HepG2 (cell line): ENCODE data around the gene SNF8. TPM values are rescaled to one million over a fixed set of nuclear protein-coding genes. Genes with fewer than 3 reads are reported as not detected.

Experiments used
- ATF7-NPFF ChIP-seq: sonication (generic); formaldehyde crosslinking; IDR thresholded peaks from 2 replicates; pipeline ENCODE4 v1.8.1; 2023; ENCODE audit warnings: mild to moderate bottlenecking, low read depth, missing genetic modification reagents, moderate library complexity
- GATAD2A ChIP-seq: IDR thresholded peaks from 2 replicates; pipeline ENCODE4 v1.6.1; 2016
- HES4 ChIP-seq: sonication (generic); formaldehyde crosslinking; IDR thresholded peaks from 2 replicates; pipeline ENCODE4 v1.9.0; 2021; ENCODE audit warnings: mild to moderate bottlenecking, missing genetic modification reagents, borderline replicate concordance
- HNRNPLL ChIP-seq: fragments of 200-400 bp; formaldehyde crosslinking; IDR thresholded peaks from 2 replicates; pipeline ENCODE4 v1.6.1; 2017; ENCODE audit warnings: mild to moderate bottlenecking, low read depth, low read length; ENCODE audit not compliant: poor library complexity, severe bottlenecking
- KLF13 ChIP-seq: sonication (generic); formaldehyde crosslinking; IDR thresholded peaks from 2 replicates; pipeline ENCODE4 v1.4.0; 2020; ENCODE audit warnings: mild to moderate bottlenecking, missing genetic modification reagents
- MYNN ChIP-seq: sonication (generic); formaldehyde crosslinking; IDR thresholded peaks from 2 replicates; pipeline ENCODE4 v1.4.0; 2020; ENCODE audit warnings: mild to moderate bottlenecking, low read depth, missing genetic modification reagents
- NKX3-1 ChIP-seq: sonication (generic); formaldehyde crosslinking; IDR thresholded peaks from 2 replicates; pipeline ENCODE4 v1.5.0; 2020; ENCODE audit warnings: missing genetic modification reagents
- PRDM15 ChIP-seq: sonication (generic); formaldehyde crosslinking; IDR thresholded peaks from 2 replicates; pipeline ENCODE4 v1.4.0; 2020; ENCODE audit warnings: missing genetic modification reagents
- SOX13 ChIP-seq, 3 experiments: fragments of 450-650 bp in 1 of 3; sonication (generic) in 1 of 3; formaldehyde crosslinking in 1 of 3; IDR thresholded peaks in 2 of 3; conservative IDR thresholded peaks in 1 of 3; 2 replicates each; pipeline versions ENCODE4 v1.5.0 to v1.6.1; 2016 to 2020; ENCODE audit warnings: antibody characterized with exemption in 1 of 3, mild to moderate bottlenecking in 1 of 3, missing compliant biosample characterization in 1 of 3, missing genetic modification reagents in 1 of 3, moderate library complexity in 1 of 3
- SYNCRIP ChIP-seq: fragments of 200-400 bp; formaldehyde crosslinking; IDR thresholded peaks from 2 replicates; pipeline ENCODE4 v1.6.1; 2018; ENCODE audit warnings: mild to moderate bottlenecking, low read depth, low read length; ENCODE audit not compliant: insufficient read depth
- TAF15 ChIP-seq: fragments of 200-400 bp; formaldehyde crosslinking; IDR thresholded peaks from one replicate; pipeline ENCODE4 v1.6.1; 2018; ENCODE audit warnings: mild to moderate bottlenecking, low read depth, low read length; ENCODE audit not compliant: poor library complexity, severe bottlenecking
- TIGD3 ChIP-seq: sonication (generic); formaldehyde crosslinking; IDR thresholded peaks from 2 replicates; pipeline ENCODE4 v1.5.1; 2020; ENCODE audit warnings: mild to moderate bottlenecking, missing genetic modification reagents, borderline replicate concordance
- ZBTB42 ChIP-seq: sonication (generic); formaldehyde crosslinking; IDR thresholded peaks from 2 replicates; pipeline ENCODE4 v1.5.0; 2020; ENCODE audit warnings: mild to moderate bottlenecking, missing genetic modification reagents
- ZC3H4 ChIP-seq: sonication (generic); formaldehyde crosslinking; IDR thresholded peaks from 2 replicates; pipeline ENCODE4 v1.4.0; 2020; ENCODE audit warnings: missing genetic modification reagents, borderline replicate concordance
- ZNF232 ChIP-seq: sonication (generic); formaldehyde crosslinking; IDR thresholded peaks from 2 replicates; pipeline ENCODE4 v1.4.0; 2020; ENCODE audit warnings: missing genetic modification reagents, borderline replicate concordance
- ZNF331 ChIP-seq: sonication (generic); formaldehyde crosslinking; IDR thresholded peaks from 2 replicates; pipeline ENCODE4 v1.4.0; 2020; ENCODE audit warnings: missing genetic modification reagents
- ZNF703 ChIP-seq: sonication (generic); formaldehyde crosslinking; IDR thresholded peaks from 2 replicates; pipeline ENCODE4 v1.5.1; 2020; ENCODE audit warnings: missing genetic modification reagents, mild to moderate bottlenecking, moderate library complexity, borderline replicate concordance
- ZNF773 ChIP-seq: sonication (generic); formaldehyde crosslinking; IDR thresholded peaks from 2 replicates; pipeline ENCODE4 v1.4.0; 2020; ENCODE audit warnings: missing genetic modification reagents, borderline replicate concordance
- polyA plus RNA-seq, 8 experiments: library from polyadenylated mRNA; depleted of rRNA in 3 of 8; stranded (reverse) in 7 of 8; unstranded in 1 of 8; fragments of >200 nt; fragmentation: Illumina TruSeq in 4 of 8; extraction: Trizol in 4 of 8; gene quantifications; 2 replicates each; pipeline versions ENCODE4 v1.2.1 to v1.2.3, GENCODE V29; 2011 to 2016; ENCODE audit warnings: low read depth in 4 of 8, missing spikeins in 1 of 8, mixed read lengths in 1 of 8; ENCODE audit not compliant: insufficient read depth in 1 of 8
- total RNA-seq, 5 experiments: library from RNA; depleted of rRNA; stranded (reverse); fragments of >200 nt; fragmentation: Illumina TruSeq; extraction: Trizol; gene quantifications; 2 replicates each; pipeline ENCODE4 v1.2.3, GENCODE V29; 2016; ENCODE audit warnings: low read depth in 1 of 5
- TF ChIP-seq, protein P1 (sequence below): sonication (generic); formaldehyde crosslinking; IDR thresholded peaks from 2 replicates; pipeline ENCODE4 v1.5.0; 2020; ENCODE audit warnings: missing genetic modification reagents

SNF8 gene
- total and polyA plus RNA-seq, 2 of the 13 experiments (the other 11 are each of a cell fraction or from before 2014, with no cell fraction given) = 114 to 153 TPM

DNA sequence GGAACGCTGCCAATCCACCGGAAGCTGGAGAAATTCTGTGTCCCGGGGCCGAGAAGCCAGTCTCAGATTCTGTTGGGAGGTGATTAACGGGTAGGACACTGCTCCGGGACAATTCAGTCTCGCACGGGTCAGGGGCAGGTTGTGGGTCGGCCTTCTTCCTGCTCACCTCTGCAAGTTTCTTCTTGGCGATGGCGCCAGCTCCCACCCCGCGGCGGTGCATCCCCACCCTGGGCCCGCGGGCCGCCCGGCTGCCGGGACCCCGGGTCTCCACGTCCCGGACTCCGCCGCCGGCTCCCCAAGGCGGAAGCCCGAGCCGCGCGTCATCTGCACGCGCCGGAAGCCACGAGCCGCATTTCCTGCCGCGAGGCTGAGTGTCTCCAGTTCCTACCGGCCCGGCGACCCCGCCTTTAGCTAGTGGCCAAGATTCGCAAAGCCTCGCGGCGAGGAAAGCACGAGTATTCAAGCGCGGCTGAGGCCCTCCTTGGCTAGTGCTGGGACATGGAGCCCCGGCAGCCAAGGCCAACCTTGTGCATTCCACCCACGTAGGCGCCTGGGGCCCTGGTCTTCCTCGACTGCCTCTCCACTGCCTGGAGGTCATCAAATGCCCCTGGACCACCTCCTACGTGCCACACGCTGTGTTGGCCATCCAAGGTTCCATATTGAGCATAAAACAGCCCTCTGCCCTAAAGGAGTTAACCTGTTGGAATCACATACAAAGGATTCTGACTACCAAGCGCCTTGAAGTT lies at the start of gene SNF8 (continued):
- TF ChIP-seq HES4 (CRISPR knock-in tag) (peak; percentile 92), ZNF703 (no peak; the same call in 1 of the 2 replicates), ZC3H4 (CRISPR knock-in tag) (peak; percentile 74; the same call in 1 of the 2 replicates), ZNF232 (peak; percentile 88), TAF15 (peak; percentile 88), HNRNPLL (peak; percentile 64), NKX3-1 (CRISPR knock-in tag) (peak; percentile 96), MYNN (no peak; the same call in none of the 2 replicates), SOX13 (IDR thresholded peaks at IDR 0.05) (no peak), SOX13 (CRISPR knock-in tag; conservative IDR thresholded peaks at IDR 0.05 in 1 of 2, IDR thresholded peaks at IDR 0.05 in 1 of 2) (peak in 1 of 2 experiments; percentile 44; a peak in 1 of 4 replicates), ZNF331 (peak; percentile 86), TIGD3 (CRISPR knock-in tag) (peak; percentile 70; the same call in 1 of the 2 replicates), ZBTB42 (CRISPR knock-in tag) (peak; percentile 93), GATAD2A (CRISPR knock-in tag) (peak; percentile 63; the same call in 1 of the 2 replicates), ATF7-NPFF (CRISPR knock-in tag) (peak; percentile 98), PRDM15 (CRISPR knock-in tag) (peak; percentile 66), KLF13 (CRISPR knock-in tag) (0 out of 2 replicates have a peak, but pooled peaks have one; percentile 4), SYNCRIP (no peak), ZNF773 (CRISPR knock-in tag) (peak; percentile 62; the same call in 1 of the 2 replicates)
- TF ChIP-seq, protein P1, sequence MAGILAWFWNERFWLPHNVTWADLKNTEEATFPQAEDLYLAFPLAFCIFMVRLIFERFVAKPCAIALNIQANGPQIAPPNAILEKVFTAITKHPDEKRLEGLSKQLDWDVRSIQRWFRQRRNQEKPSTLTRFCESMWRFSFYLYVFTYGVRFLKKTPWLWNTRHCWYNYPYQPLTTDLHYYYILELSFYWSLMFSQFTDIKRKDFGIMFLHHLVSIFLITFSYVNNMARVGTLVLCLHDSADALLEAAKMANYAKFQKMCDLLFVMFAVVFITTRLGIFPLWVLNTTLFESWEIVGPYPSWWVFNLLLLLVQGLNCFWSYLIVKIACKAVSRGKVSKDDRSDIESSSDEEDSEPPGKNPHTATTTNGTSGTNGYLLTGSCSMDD (CRISPR knock-in tag) = 0 out of 2 replicates have a peak, but pooled peaks have one; percentile 62
